SK-N-SH treated with all-trans-retinoic acid at 6 μM for 48 hours (cell line): ENCODE data around the gene C1QL3.

Experiments
- ESRRG ChIP-seq: fragments of 250-450 bp; sonication (Bioruptor Pico); IDR thresholded peaks from 2 replicates; pipeline ENCODE4 v1.6.1; 2021; ENCODE audit warnings: mild to moderate bottlenecking
- SNAI2 ChIP-seq: fragments of 250-450 bp; sonication (Bioruptor Pico); IDR thresholded peaks from 2 replicates; pipeline ENCODE4 v1.5.0; 2020; ENCODE audit warnings: mild to moderate bottlenecking, moderate library complexity
- ZNF70 ChIP-seq: fragments of 450-650 bp; formaldehyde crosslinking; IDR thresholded peaks from 2 replicates; pipeline ENCODE4 v1.5.0; 2020; ENCODE audit warnings: mild to moderate bottlenecking, moderate library complexity

DNA sequence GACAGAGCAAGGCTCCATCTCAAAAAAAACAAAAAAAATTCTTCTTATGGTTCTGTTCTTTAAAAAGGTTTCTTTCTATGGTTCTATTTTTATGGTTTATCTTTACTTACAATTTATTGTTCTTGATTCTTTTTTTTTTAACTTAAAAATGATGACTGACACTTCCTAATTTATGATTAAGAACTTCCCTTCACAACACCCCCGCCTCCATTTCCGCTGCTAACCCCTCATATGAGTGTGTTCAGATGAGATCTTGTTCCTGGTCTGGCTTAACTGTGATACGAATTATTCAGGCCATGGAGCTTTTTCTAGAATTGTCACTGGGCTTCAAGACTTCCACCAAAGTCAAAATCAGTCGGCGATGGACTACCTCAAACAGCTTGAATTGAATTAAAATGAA is 50.9 kb downstream of the C1QL3 start:
- TF ChIP-seq ZNF70 = no peak
- TF ChIP-seq ESRRG (CRISPR knock-in tag) = no peak
- no peak for TF ChIP-seq SNAI2 (CRISPR knock-in tag)
